GM19238 (cell line): Measurements from ENCODE around the gene EFNB1.
"Not testable (repeated sequence)": the region's sequence is repeated elsewhere in the genome, so short reads cannot be mapped to it uniquely, and the experiment has no call there.

Source experiments
- DNase-seq: peaks from one replicate; pipeline ENCODE4 v3.0.0; 2011; ENCODE audit warnings: low spot score; ENCODE audit not compliant: insufficient read length

Gene EFNB1

GRCh38 chrX:68828740-68829581, at the start of gene EFNB1:
TSS of gene EFNB1 (plus strand) at chrX:68829021. CDS start at chrX:68829777, 756 bp downstream.
- DNase-seq, result peak; percentile 69

GRCh38 chrX:68781295-68781694, 47.5 kb upstream of the EFNB1 start:
- DNase-seq, result not testable (repeated sequence)

- DNase-seq, result no peak
Measured at GRCh38 chrX:68784816-68785215, 44.0 kb upstream of the EFNB1 start.

- DNase-seq, result not testable (repeated sequence)
Measured at GRCh38 chrX:68786581-68786980, 42.2 kb upstream of the EFNB1 start.

- DNase-seq, result no peak
Measured at GRCh38 chrX:68789966-68790365, 38.9 kb upstream of the EFNB1 start.

- DNase-seq, result no peak
Measured at GRCh38 chrX:68792083-68792482, 36.7 kb upstream of the EFNB1 start.

- no peak for DNase-seq
Measured at GRCh38 chrX:68794461-68794860, 34.4 kb upstream of the EFNB1 start.

GRCh38 chrX:68795741-68796140, 33.1 kb upstream of the EFNB1 start:
- DNase-seq, result no peak

GRCh38 chrX:68798400-68798799, 30.4 kb upstream of the EFNB1 start:
- DNase-seq, result not testable (repeated sequence)

- no peak for DNase-seq
Measured at GRCh38 chrX:68801737-68802290, 27.0 kb upstream of the EFNB1 start.

GRCh38 chrX:68807818-68808217, 21.0 kb upstream of the EFNB1 start:
- DNase-seq, result no peak

GRCh38 chrX:68808686-68809357, 20.0 kb upstream of the EFNB1 start:
- no peak for DNase-seq

- DNase-seq, result no peak
Measured at GRCh38 chrX:68820476-68821110, 8.2 kb upstream of the EFNB1 start.

- no peak for DNase-seq
Measured at GRCh38 chrX:68821616-68822015, 7.2 kb upstream of the EFNB1 start.

GRCh38 chrX:68822641-68823410, 6.0 kb upstream of the EFNB1 start:
- no peak for DNase-seq

- DNase-seq, result no peak
Measured at GRCh38 chrX:68823413-68824151, 5.2 kb upstream of the EFNB1 start.

- DNase-seq, result no peak
Measured at GRCh38 chrX:68824152-68824433, 4.7 kb upstream of the EFNB1 start.

GRCh38 chrX:68824565-68825125, 4.2 kb upstream of the EFNB1 start:
- DNase-seq, result no peak

GRCh38 chrX:68826113-68826980, 2.5 kb upstream of the EFNB1 start:
- DNase-seq, result no peak
